Esophagus squamous epithelium (tissue), 5 donors: ENCODE measurements around the gene CPM. TPM values are rescaled to one million over a fixed set of nuclear protein-coding genes. Genes with fewer than 3 reads are reported as not detected.

ENCODE experiments used
- DNase-seq: peaks from one replicate; lab custom pipeline; 2025; lab: John Stamatoyannopoulos, UW
- H3K27ac ChIP-seq, 4 donors: fragments of 200-600 bp; sonication (generic); one replicate each; pipeline ENCODE4 v1.5.1; 2016 to 2019; ENCODE audit warnings: mild to moderate bottlenecking in 1 of 4
- H3K27me3 ChIP-seq, 4 donors: fragments of 200-600 bp; sonication (generic); 1 replicate in 3 of 4; 2 replicates in 1 of 4; pipeline versions ENCODE4 v1.5.1 to v1.6.0; 2017 to 2021; ENCODE audit warnings: antibody characterized with exemption in 1 of 4
- H3K36me3 ChIP-seq, 3 donors: fragments of 200-600 bp; sonication (generic); one replicate each; pipeline ENCODE4 v1.5.1; 2016 to 2019
- H3K4me1 ChIP-seq, 3 donors: fragments of 200-600 bp; sonication (generic); one replicate each; pipeline ENCODE4 v1.5.1; 2017 to 2019
- H3K4me3 ChIP-seq, 4 donors: fragments of 200-600 bp; sonication (generic); 1 replicate in 3 of 4; 2 replicates in 1 of 4; pipeline ENCODE4 v1.5.1; 2016 to 2019; ENCODE audit warnings: mild to moderate bottlenecking in 2 of 4, moderate library complexity in 1 of 4
- H3K9me3 ChIP-seq, 3 donors: fragments of 200-600 bp; sonication (generic); one replicate each; pipeline ENCODE4 v1.5.1; 2016 to 2019
- CTCF ChIP-seq, 6 experiments: fragments of 450-650 bp in 4 of 6; fragments of 200-600 bp in 2 of 6; sonication (generic) in 2 of 6; IDR thresholded peaks; one replicate each; pipeline ENCODE4 v1.5.1; 2016 to 2019; ENCODE audit warnings: antibody characterized with exemption in 6 of 6, mild to moderate bottlenecking in 4 of 6, moderate library complexity in 4 of 6
- POLR2A ChIP-seq, 4 donors: fragments of 450-650 bp; IDR thresholded peaks; one replicate each; pipeline ENCODE4 v1.6.1; 2017; ENCODE audit warnings: antibody characterized with exemption in 4 of 4, mild to moderate bottlenecking in 4 of 4, moderate library complexity in 3 of 4
- WGBS, 2 donors: methylation state at CpG; one replicate each; pipeline ENCODE4 v1.1.5; 2018; 5-methylcytosine and 5-hydroxymethylcytosine counted together
- intact Hi-C: fragments of 100-400 bp; cut with DNase I; formaldehyde crosslinking; loops from one replicate; pipeline ENCODE4 v1.15.0; 2022
- total RNA-seq, 4 donors: library from RNA; depleted of rRNA; stranded (reverse); fragments of >200 nt; gene quantifications; one replicate each; pipeline ENCODE4 v1.1.0, GENCODE V29; 2016
- donor health status: DM: yes; HTN: yes; CAD: no.

Gene CPM
- total RNA-seq, 4 donors from 2014 or later = 10.9 to 35.5 (median 20.6) TPM

- DNase-seq = no peak
- Histone ChIP-seq H3K9me3 (no peaks in the 10 kb centered on the region), H3K4me1 (peaks cover 0 to 3% (median 0%) of the 10 kb centered on the region in 3 donors), H3K27me3 (no peaks in the 10 kb centered on the region), H3K36me3 (peaks cover 0 to 3% (median 0%) of the 10 kb centered on the region in 3 donors), H3K4me3 (no peak overlapping the region), H3K27ac (no peak overlapping the region)
- 73 to 74% methylated on average over 3 of the region's 3 CpGs for WGBS, 2 donors
- no peak for TF ChIP-seq POLR2A (IDR thresholded peaks at IDR 0.05)
- TF ChIP-seq CTCF (IDR thresholded peaks at IDR 0.05) = no peak
- intact Hi-C loops = no loop called here
Observed at GRCh38 chr12:68861890-68862289, 71.1 kb downstream of the CPM start.

GRCh38 chr12:68856510-68856909, 76.5 kb downstream of the CPM start:
- Histone ChIP-seq H3K36me3 (no peaks in the 10 kb centered on the region), H3K27me3 (no peaks in the 10 kb centered on the region), H3K27ac (no peak overlapping the region), H3K4me3 (no peak overlapping the region), H3K4me1 (no peaks in the 10 kb centered on the region), H3K9me3 (no peaks in the 10 kb centered on the region)
- no peak for TF ChIP-seq POLR2A (IDR thresholded peaks at IDR 0.05)
- no peak for TF ChIP-seq CTCF (IDR thresholded peaks at IDR 0.05)
- 67 to 83% methylated on average over 3 of the region's 3 CpGs for WGBS, 2 donors
- DNase-seq = no peak
- intact Hi-C loops = loop anchor here (10.0 kb wide), 1 partner anchor 218 kb away; no protein-coding TSS in a partner anchor

GRCh38 chr12:68855771-68856170, 77.2 kb downstream of the CPM start:
- TF ChIP-seq CTCF (IDR thresholded peaks at IDR 0.05) (no peak), POLR2A (IDR thresholded peaks at IDR 0.05) (no peak)
- Histone ChIP-seq H3K4me3 (no peak overlapping the region), H3K27me3 (no peaks in the 10 kb centered on the region), H3K36me3 (no peaks in the 10 kb centered on the region), H3K27ac (no peak overlapping the region), H3K4me1 (no peaks in the 10 kb centered on the region), H3K9me3 (no peaks in the 10 kb centered on the region)
- DNase-seq = no peak
- WGBS, 2 donors = 95 to 96% methylated on average over 8 of the region's 8 CpGs
- intact Hi-C loops = loop anchor here (10.0 kb wide), 1 partner anchor 219 kb away; no protein-coding TSS in a partner anchor

- Histone ChIP-seq H3K36me3 (no peaks in the 10 kb centered on the region), H3K4me3 (no peak overlapping the region), H3K4me1 (no peaks in the 10 kb centered on the region), H3K9me3 (no peaks in the 10 kb centered on the region), H3K27me3 (no peaks in the 10 kb centered on the region), H3K27ac (no peak overlapping the region)
- no peak for DNase-seq
- WGBS, 2 donors = 82 to 87% methylated on average over 3 of the region's 3 CpGs
- intact Hi-C loops = loop anchor here (10.0 kb wide), 1 partner anchor 220 kb away; no protein-coding TSS in a partner anchor
- TF ChIP-seq CTCF (IDR thresholded peaks at IDR 0.05) = no peak
- TF ChIP-seq POLR2A (IDR thresholded peaks at IDR 0.05) = no peak
Observed at GRCh38 chr12:68855111-68855510, 77.9 kb downstream of the CPM start.

GRCh38 chr12:68854554-68854953, 78.4 kb downstream of the CPM start:
- H3K27ac ChIP-seq = no peak overlapping the region
- no peak for DNase-seq
- intact Hi-C loops = loop anchor here (10.0 kb wide), 1 partner anchor 220 kb away; no protein-coding TSS in a partner anchor
- H3K4me3 ChIP-seq = no peak overlapping the region
- H3K4me1 ChIP-seq = no peaks in the 10 kb centered on the region
- WGBS, 2 donors = 81 to 100% methylated on average over 3 of the region's 3 CpGs
- H3K36me3 ChIP-seq = no peaks in the 10 kb centered on the region
- H3K27me3 ChIP-seq = no peaks in the 10 kb centered on the region
- H3K9me3 ChIP-seq = no peaks in the 10 kb centered on the region
- TF ChIP-seq POLR2A (IDR thresholded peaks at IDR 0.05) (no peak), CTCF (IDR thresholded peaks at IDR 0.05) (no peak)
